ENCODE results near the gene KIF26B. TPM values are rescaled to one million over a fixed set of nuclear protein-coding genes. Genes with fewer than 3 reads are reported as not detected.
A peak's percentile ranks its signal among the peaks of the same experiment; 100 is the strongest.
"Not testable (repeated sequence)": the region's sequence is repeated elsewhere in the genome, so short reads cannot be mapped to it uniquely, and the experiment has no call there.

Gene KIF26B
- total RNA-seq, 1 donor from 2014 or later, result 2.1 TPM

DNA sequence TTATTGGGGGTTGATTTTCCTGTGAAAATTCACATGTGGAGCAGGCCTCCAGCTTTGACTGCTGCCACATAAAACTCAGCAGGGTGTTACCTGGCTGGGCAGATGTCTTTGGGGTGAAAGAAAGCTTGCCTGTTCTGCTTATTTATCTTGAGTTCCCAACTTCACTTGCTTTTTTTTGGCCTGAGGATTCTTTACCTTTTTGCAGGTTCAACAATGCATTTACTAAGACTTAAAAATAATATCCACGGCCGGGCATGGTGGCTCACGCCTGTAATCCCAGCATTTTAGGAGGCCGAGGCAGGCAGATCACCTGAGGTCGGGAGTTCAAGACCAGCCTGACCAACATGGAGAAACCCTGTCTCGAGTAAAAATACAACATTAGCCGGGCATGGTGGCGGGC is 509.1 kb downstream of the KIF26B start:
- Histone ChIP-seq H3K4me3 (ENCODE audit: low read depth, low read length) (no peak overlapping the region), H3K27me3 (ENCODE audit: control insufficient read depth, insufficient read depth, low read length) (no peaks in the 10 kb centered on the region), H3K36me3 (ENCODE audit: control insufficient read depth, insufficient read depth, low read length) (no peaks in the 10 kb centered on the region)
- DNase-seq (ENCODE audit: low read depth) (no peak), FAIRE-seq (no peak)
- TF ChIP-seq, protein P1, sequence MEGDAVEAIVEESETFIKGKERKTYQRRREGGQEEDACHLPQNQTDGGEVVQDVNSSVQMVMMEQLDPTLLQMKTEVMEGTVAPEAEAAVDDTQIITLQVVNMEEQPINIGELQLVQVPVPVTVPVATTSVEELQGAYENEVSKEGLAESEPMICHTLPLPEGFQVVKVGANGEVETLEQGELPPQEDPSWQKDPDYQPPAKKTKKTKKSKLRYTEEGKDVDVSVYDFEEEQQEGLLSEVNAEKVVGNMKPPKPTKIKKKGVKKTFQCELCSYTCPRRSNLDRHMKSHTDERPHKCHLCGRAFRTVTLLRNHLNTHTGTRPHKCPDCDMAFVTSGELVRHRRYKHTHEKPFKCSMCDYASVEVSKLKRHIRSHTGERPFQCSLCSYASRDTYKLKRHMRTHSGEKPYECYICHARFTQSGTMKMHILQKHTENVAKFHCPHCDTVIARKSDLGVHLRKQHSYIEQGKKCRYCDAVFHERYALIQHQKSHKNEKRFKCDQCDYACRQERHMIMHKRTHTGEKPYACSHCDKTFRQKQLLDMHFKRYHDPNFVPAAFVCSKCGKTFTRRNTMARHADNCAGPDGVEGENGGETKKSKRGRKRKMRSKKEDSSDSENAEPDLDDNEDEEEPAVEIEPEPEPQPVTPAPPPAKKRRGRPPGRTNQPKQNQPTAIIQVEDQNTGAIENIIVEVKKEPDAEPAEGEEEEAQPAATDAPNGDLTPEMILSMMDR (IDR thresholded peaks at IDR 0.05; ENCODE audit: insufficient read depth, low read length, severe bottlenecking), result no peak

DNA sequence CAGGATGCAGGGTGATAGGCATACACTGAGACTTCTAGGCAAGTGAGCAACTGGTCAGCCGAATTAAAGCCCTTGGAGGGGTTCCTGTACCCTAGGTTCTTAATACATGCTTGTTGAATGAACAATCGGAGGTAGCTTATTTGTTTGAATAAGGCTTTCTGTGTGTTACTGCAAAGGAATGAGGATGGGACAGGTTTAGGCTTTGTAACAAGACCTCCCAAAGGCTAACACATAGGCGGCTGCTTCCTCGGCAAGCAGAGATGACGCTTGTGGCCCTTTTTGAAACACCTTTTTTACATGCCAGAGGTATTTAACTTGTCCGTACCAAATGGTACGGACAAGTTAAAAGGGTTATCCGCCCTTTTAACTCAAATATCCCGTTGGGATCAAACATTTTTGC is 511.6 kb downstream of the KIF26B start:
- DNase-seq (ENCODE audit: low read depth) (no peak), FAIRE-seq (no peak)
- no peaks in the 10 kb centered on the region for H3K27me3 ChIP-seq (ENCODE audit: control insufficient read depth, insufficient read depth, low read length)
- TF ChIP-seq, protein P1 (IDR thresholded peaks at IDR 0.05; ENCODE audit: insufficient read depth, low read length, severe bottlenecking), result no peak
- no peak overlapping the region for H3K4me3 ChIP-seq (ENCODE audit: low read depth, low read length)
- H3K36me3 ChIP-seq (ENCODE audit: control insufficient read depth, insufficient read depth, low read length), result no peaks in the 10 kb centered on the region

DNA sequence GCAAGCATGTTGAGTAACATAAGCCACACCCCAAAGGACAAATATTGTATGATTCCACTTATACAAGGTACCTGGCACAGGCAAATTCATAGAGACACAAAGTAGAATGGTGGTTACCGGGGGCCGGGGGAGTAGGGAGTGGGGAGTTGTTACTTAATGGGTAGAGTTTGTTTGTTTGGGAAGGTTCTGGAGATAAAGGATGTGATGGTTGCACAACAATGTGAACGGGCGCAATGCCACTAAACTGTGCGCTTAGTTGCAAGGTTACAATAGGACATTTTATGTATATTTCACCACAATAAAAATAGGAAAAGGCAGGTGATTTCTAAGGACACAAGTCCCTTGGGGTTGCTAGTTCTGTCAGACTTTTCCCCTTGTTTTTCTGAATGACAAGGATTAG is 516.6 kb downstream of the KIF26B start:
- TF ChIP-seq, protein P1 (IDR thresholded peaks at IDR 0.05; ENCODE audit: insufficient read depth, low read length, severe bottlenecking), result no peak
- Histone ChIP-seq H3K4me3 (ENCODE audit: low read depth, low read length) (no peak overlapping the region), H3K27me3 (ENCODE audit: control insufficient read depth, insufficient read depth, low read length) (no peaks in the 10 kb centered on the region), H3K36me3 (ENCODE audit: control insufficient read depth, insufficient read depth, low read length) (no peaks in the 10 kb centered on the region)
- DNase-seq (ENCODE audit: low read depth) (no peak), FAIRE-seq (no peak)

GRCh38 chr1:245671966-245672767 is 517.4 kb downstream of the KIF26B start:
- FAIRE-seq (no peak), DNase-seq (ENCODE audit: low read depth) (no peak)
- Histone ChIP-seq H3K36me3 (ENCODE audit: control insufficient read depth, insufficient read depth, low read length) (no peaks in the 10 kb centered on the region), H3K4me3 (ENCODE audit: low read depth, low read length) (no peak overlapping the region), H3K27me3 (ENCODE audit: control insufficient read depth, insufficient read depth, low read length) (no peaks in the 10 kb centered on the region)
- TF ChIP-seq, protein P1 (IDR thresholded peaks at IDR 0.05; ENCODE audit: insufficient read depth, low read length, severe bottlenecking), result no peak

- H3K4me3 ChIP-seq (ENCODE audit: low read depth, low read length); H3K36me3 ChIP-seq (ENCODE audit: control insufficient read depth, insufficient read depth, low read length): not testable (repeated sequence)
These were observed 518.3 kb downstream of the KIF26B start for GRCh38 chr1:245672836-245673656.

GRCh38 chr1:245673881-245674414 is 519.2 kb downstream of the KIF26B start:
- H3K27me3 ChIP-seq (ENCODE audit: control insufficient read depth, insufficient read depth, low read length), result no peaks in the 10 kb centered on the region
- H3K36me3 ChIP-seq (ENCODE audit: control insufficient read depth, insufficient read depth, low read length), result no peaks in the 10 kb centered on the region
- H3K4me3 ChIP-seq (ENCODE audit: low read depth, low read length), result no peak overlapping the region
- peak; percentile 25 for DNase-seq (ENCODE audit: low read depth)
- TF ChIP-seq, protein P1 (IDR thresholded peaks at IDR 0.05; ENCODE audit: insufficient read depth, low read length, severe bottlenecking), result no peak
- FAIRE-seq, result no peak

More at GRCh38 chr1:245672836-245673656, 518.3 kb downstream of the KIF26B start:
- not testable (repeated sequence) for H3K27me3 ChIP-seq (ENCODE audit: control insufficient read depth, insufficient read depth, low read length); FAIRE-seq; DNase-seq (ENCODE audit: low read depth)

All from bronchial epithelial cell (primary cell).